NT2/D1 (cell line): ENCODE results near the gene FBXL7.

ENCODE experiments used
- SUZ12 ChIP-seq: IDR thresholded peaks from 2 replicates; pipeline ENCODE4 v1.6.1; 2011; ENCODE audit not compliant: insufficient read length, insufficient read depth; ENCODE audit errors: extremely low read depth
- YY1 ChIP-seq: IDR thresholded peaks from 2 replicates; pipeline ENCODE4 v1.6.1; 2011; ENCODE audit not compliant: insufficient read length, insufficient read depth
- ZNF274 ChIP-seq: IDR thresholded peaks from 2 replicates; pipeline ENCODE4 v1.6.1; 2011; ENCODE audit warnings: mild to moderate bottlenecking, low read depth, low read length

- TF ChIP-seq ZNF274 (no peak), YY1 (no peak), SUZ12 (no peak)
Measured at GRCh38 chr5:15757103-15757502, 257.1 kb downstream of the FBXL7 start.
